ENCODE results near the gene ACTN1.

The ACTN1 gene

GRCh38 chr14:69003626-69004025 lies 24.5 kb upstream of the ACTN1 start:
- H3K4me3 ChIP-seq (replicated peaks; ENCODE audit: low read depth, low read length): no peak overlapping the region
- no peak for TF ChIP-seq CTCF (IDR thresholded peaks at IDR 0.05; ENCODE audit: low read length, missing control alignments)
- DNase-seq (ENCODE audit: low read depth): no peak

DNA sequence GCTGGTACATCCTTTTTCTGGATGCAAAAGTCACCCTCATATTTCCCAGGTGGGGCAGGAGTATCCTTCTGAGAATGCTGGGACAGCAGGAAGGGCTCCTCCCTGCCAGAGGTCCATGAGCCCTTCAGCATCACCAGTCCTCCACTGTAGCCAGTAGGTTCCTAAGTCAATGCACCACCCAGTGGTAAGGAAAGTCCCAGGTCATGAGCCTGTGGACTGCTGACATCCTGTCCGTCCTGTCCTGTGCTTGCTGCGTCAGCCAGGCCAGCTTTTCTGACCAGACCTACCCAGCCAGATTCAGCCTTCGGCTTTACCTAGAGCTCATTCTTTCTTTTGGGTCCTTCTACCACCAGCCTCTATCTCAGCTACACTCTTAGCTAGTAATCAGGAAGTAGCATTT lies 23.0 kb upstream of the ACTN1 start:
- peak; percentile 29 for DNase-seq (ENCODE audit: low read depth)
- H3K4me3 ChIP-seq (replicated peaks; ENCODE audit: low read depth, low read length): no peak overlapping the region
- TF ChIP-seq CTCF (IDR thresholded peaks at IDR 0.05; ENCODE audit: low read length, missing control alignments): peak; percentile 26

DNA sequence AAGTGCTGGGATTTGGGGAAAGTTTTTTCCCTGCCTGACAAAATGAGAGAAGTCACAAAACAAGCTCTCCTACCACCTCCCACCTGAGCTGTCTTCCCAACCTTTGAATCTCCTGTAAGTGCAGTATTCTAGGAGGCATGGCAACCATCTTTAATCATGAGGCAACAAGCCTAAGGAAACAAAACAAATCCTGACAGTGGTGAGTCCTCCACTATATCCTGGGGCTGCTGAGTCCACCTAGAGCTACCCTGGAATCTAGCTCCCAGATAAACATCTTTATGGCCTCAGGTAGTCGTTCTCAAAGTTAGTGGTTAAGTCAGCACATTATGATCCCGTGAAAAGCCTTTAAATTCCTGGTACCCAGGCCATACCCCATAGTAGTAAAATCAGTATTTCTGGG lies 22.3 kb upstream of the ACTN1 start:
- no peak for TF ChIP-seq CTCF (IDR thresholded peaks at IDR 0.05; ENCODE audit: low read length, missing control alignments)
- no peak for DNase-seq (ENCODE audit: low read depth)
- no peak overlapping the region for H3K4me3 ChIP-seq (replicated peaks; ENCODE audit: low read depth, low read length)

- TF ChIP-seq CTCF (IDR thresholded peaks at IDR 0.05; ENCODE audit: low read length, missing control alignments): no peak
- H3K4me3 ChIP-seq (replicated peaks; ENCODE audit: low read depth, low read length): no peak overlapping the region
- no peak for DNase-seq (ENCODE audit: low read depth)
These were observed 19.0 kb upstream of the ACTN1 start for GRCh38 chr14:68998062-68998461.

- no peak for DNase-seq (ENCODE audit: low read depth)
- no peak for TF ChIP-seq CTCF (IDR thresholded peaks at IDR 0.05; ENCODE audit: low read length, missing control alignments)
- H3K4me3 ChIP-seq (replicated peaks; ENCODE audit: low read depth, low read length): no peak overlapping the region
These were observed 16.6 kb upstream of the ACTN1 start for GRCh38 chr14:68995731-68996130.

DNA sequence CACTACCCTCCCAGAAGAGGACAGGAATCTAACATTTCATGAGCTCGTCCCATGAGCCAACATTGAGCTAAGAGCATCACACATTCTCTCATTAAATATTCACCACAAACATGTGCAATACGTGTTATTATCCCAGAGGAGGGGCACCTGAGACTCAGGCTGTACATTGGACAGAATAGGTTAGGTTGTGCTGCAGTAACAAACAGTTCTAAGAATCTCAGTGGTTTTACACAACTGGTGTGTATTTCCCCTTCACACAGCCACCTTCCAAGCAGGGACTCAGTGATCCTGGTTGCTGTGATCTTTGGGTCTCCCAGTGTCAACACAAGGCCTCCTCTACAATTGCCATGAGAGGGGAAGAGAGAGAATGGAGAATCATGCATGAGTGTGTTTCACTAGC lies 15.0 kb upstream of the ACTN1 start:
- DNase-seq (ENCODE audit: low read depth): no peak
- no peak for TF ChIP-seq CTCF (IDR thresholded peaks at IDR 0.05; ENCODE audit: low read length, missing control alignments)
- H3K4me3 ChIP-seq (replicated peaks; ENCODE audit: low read depth, low read length): no peak overlapping the region

DNA sequence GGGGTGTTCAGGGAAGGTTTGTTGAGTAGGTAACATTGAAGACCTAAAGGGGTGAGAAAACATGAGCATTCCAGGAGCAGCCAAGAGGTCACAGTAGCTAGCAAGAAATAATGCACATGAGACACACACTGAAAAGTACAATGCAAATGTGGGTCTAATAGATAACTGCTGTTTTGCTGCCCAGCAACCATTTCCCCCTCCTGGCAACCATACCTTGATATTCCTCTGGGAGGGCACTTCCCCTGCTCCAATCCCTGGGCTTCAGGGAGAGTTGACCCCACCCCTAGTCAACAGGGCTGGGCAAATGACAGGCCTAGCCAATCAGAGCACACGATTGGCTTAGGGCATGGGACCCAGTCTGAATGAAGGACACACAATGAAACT lies 8.5 kb upstream of the ACTN1 start:
- no peak overlapping the region for H3K4me3 ChIP-seq (replicated peaks; ENCODE audit: low read depth, low read length)

More for the DNA sequence above, 8.5 kb upstream of the ACTN1 start:
- TF ChIP-seq CTCF (IDR thresholded peaks at IDR 0.05; ENCODE audit: low read length, missing control alignments): no peak
- peak; percentile 16 for DNase-seq (ENCODE audit: low read depth)

Measured in fibroblast of pulmonary artery (primary cell).